ENCODE measurements around the gene EMILIN1.

EMILIN1 gene

DNA sequence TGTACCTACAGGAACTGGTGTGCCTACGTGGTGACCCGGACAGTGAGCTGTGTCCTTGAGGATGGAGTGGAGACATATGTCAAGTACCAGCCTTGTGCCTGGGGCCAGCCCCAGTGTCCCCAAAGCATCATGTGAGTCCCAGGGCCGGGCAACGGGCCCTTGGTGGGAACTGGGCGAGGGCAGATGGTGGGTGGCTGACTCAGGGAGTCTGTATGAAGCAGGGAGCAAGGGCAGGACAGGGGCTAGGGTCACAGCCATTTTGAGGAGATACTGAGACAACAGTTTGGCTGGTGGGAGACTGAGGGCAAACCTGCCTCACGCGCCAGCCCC is 1.7 kb downstream of the EMILIN1 start:
- DNase-seq (ENCODE audit: low read depth, low spot score) = no peak
- peak overlapping the region; percentile 93 for H3K9ac ChIP-seq (ENCODE audit: insufficient read length)

DNA sequence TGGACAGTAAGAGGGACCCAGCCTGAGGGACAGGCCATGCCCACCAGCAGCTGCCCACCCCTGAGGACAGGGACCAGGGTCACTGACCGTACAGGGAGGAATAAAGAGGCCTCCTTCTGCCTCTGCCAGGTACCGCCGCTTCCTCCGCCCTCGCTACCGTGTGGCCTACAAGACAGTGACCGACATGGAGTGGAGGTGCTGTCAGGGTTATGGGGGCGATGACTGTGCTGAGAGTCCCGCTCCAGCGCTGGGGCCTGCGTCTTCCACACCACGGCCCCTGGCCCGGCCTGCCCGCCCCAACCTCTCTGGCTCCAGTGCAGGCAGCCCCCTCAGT is 2.2 kb downstream of the EMILIN1 start:
- Histone ChIP-seq H3K36me3 (ENCODE audit: insufficient read depth, low read length) (peaks cover 17% of the 10 kb centered on the region; the same call in 1 of the 2 replicates), H3K27ac (peak overlapping the region; percentile 92), H3K4me3 (peak overlapping the region; percentile 86), H3K9me3 (ENCODE audit: low read depth, low read length) (no peaks in the 10 kb centered on the region), H3K9ac (ENCODE audit: insufficient read length) (peak overlapping the region; percentile 93)
- no peak for DNase-seq (ENCODE audit: low read depth, low spot score)
- TF ChIP-seq FOXP2 (optimal IDR thresholded peaks at IDR 0.05; ENCODE audit: control extremely low read depth, extremely low read length, insufficient read depth) = no peak
- TF ChIP-seq POLR2AphosphoS5 (IDR thresholded peaks at IDR 0.05; ENCODE audit: borderline replicate concordance, low read depth, low read length) = no peak
- no peak for TF ChIP-seq EZH2 (IDR thresholded peaks at IDR 0.05)

More for the DNA sequence above, 1.7 kb downstream of the EMILIN1 start:
- peak overlapping the region; percentile 92 for H3K27ac ChIP-seq
- H3K9me3 ChIP-seq (ENCODE audit: low read depth, low read length) = no peaks in the 10 kb centered on the region
- TF ChIP-seq FOXP2 (optimal IDR thresholded peaks at IDR 0.05; ENCODE audit: control extremely low read depth, extremely low read length, insufficient read depth) = no peak
- no peak for TF ChIP-seq EZH2 (IDR thresholded peaks at IDR 0.05)
- TF ChIP-seq POLR2AphosphoS5 (IDR thresholded peaks at IDR 0.05; ENCODE audit: borderline replicate concordance, low read depth, low read length) = no peak
- H3K4me3 ChIP-seq = peak overlapping the region; percentile 86
- H3K36me3 ChIP-seq (ENCODE audit: insufficient read depth, low read length) = peaks cover 17% of the 10 kb centered on the region; the same call in 1 of the 2 replicates

DNA sequence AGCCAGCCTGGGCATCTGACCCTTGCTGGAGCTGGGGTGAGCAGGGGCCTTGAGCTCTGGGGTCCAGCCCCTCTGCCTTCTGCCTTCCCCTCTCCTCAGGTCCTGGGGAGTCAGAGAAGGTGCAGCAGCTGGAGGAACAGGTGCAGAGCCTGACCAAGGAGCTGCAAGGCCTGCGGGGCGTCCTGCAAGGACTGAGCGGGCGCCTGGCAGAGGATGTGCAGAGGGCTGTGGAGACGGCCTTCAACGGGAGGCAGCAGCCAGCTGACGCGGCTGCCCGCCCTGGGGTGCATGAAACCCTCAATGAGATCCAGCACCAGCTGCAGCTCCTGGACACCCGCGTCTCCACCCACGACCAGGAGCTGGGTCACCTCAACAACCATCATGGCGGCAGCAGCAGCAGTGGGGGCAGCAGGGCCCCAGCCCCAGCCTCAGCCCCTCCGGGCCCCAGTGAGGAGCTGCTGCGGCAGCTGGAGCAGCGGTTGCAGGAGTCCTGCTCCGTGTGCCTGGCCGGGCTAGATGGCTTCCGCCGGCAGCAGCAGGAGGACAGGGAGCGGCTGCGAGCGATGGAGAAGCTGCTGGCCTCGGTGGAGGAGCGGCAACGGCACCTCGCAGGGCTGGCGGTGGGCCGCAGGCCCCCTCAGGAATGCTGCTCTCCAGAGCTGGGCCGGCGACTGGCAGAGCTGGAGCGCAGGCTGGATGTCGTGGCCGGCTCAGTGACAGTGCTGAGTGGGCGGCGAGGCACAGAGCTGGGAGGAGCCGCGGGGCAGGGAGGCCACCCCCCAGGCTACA is 3.8 kb downstream of the EMILIN1 start:
- no peak overlapping the region for H3K9ac ChIP-seq (ENCODE audit: insufficient read length)
- peaks cover 17% of the 10 kb centered on the region; the same call in 1 of the 2 replicates for H3K36me3 ChIP-seq (ENCODE audit: insufficient read depth, low read length)
- no peak overlapping the region; the same call in 1 of the 2 replicates for H3K4me3 ChIP-seq
- H3K9me3 ChIP-seq (ENCODE audit: low read depth, low read length) = no peaks in the 10 kb centered on the region
- peak overlapping the region; percentile 86; the same call in 1 of the 2 replicates for H3K27ac ChIP-seq
- no peak for DNase-seq (ENCODE audit: low read depth, low spot score)
- TF ChIP-seq POLR2AphosphoS5 (IDR thresholded peaks at IDR 0.05; ENCODE audit: borderline replicate concordance, low read depth, low read length) (no peak), EZH2 (IDR thresholded peaks at IDR 0.05) (no peak)

DNA sequence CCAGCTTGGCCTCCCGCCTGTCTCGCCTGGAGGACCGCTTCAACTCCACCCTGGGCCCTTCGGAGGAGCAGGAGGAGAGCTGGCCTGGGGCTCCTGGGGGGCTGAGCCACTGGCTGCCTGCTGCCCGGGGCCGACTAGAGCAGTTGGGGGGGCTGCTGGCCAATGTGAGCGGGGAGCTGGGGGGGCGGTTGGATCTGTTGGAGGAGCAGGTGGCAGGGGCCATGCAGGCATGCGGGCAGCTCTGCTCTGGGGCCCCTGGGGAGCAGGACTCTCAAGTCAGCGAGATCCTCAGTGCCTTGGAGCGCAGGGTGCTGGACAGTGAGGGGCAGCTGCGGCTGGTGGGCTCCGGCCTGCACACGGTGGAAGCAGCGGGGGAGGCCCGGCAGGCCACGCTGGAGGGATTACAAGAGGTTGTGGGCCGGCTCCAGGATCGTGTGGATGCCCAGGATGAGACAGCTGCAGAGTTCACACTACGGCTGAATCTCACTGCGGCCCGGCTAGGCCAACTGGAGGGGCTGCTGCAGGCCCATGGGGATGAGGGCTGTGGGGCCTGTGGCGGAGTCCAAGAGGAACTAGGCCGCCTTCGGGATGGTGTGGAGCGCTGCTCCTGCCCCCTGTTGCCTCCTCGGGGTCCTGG is 4.5 kb downstream of the EMILIN1 start:
- TF ChIP-seq FOXP2 (optimal IDR thresholded peaks at IDR 0.05; ENCODE audit: control extremely low read depth, extremely low read length, insufficient read depth) = no peak
- TF ChIP-seq EZH2 (IDR thresholded peaks at IDR 0.05) = no peak
- TF ChIP-seq POLR2AphosphoS5 (IDR thresholded peaks at IDR 0.05; ENCODE audit: borderline replicate concordance, low read depth, low read length) = no peak
- peaks cover 17% of the 10 kb centered on the region; the same call in 1 of the 2 replicates for H3K36me3 ChIP-seq (ENCODE audit: insufficient read depth, low read length)
- no peaks in the 10 kb centered on the region for H3K9me3 ChIP-seq (ENCODE audit: low read depth, low read length)
- H3K9ac ChIP-seq (ENCODE audit: insufficient read length) = no peak overlapping the region
- DNase-seq (ENCODE audit: low read depth, low spot score) = no peak
- H3K4me3 ChIP-seq = no peak overlapping the region
- no peak overlapping the region for H3K27ac ChIP-seq

DNA sequence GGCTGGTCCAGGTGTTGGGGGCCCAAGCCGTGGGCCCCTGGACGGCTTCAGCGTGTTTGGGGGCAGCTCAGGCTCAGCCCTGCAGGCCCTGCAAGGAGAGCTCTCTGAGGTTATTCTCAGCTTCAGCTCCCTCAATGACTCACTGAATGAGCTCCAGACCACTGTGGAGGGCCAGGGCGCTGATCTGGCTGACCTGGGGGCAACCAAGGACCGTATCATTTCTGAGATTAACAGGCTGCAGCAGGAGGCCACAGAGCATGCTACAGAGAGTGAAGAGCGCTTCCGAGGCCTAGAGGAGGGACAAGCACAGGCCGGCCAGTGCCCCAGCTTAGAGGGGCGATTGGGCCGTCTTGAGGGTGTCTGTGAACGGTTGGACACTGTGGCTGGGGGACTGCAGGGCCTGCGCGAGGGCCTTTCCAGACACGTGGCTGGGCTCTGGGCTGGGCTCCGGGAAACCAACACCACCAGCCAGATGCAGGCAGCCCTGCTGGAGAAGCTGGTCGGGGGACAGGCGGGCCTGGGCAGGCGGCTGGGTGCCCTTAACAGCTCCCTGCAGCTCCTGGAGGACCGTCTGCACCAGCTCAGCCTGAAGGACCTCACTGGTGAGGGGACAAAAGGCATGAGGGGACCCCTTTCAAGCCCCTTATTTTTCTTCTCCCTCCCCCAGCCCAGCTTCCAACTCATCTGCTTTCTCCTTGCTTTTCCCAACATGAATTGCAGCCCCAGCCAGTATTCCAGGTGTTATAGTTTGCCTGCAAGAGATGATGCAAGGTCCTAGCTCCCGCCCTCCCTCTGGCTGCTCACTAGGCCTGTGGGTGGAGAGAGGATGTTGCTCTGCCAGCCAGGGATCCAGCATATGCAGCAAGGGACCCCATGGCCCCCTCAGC is 5.2 kb downstream of the EMILIN1 start:
- no peak for DNase-seq (ENCODE audit: low read depth, low spot score)
- Histone ChIP-seq H3K36me3 (ENCODE audit: insufficient read depth, low read length) (peaks cover 17% of the 10 kb centered on the region; the same call in 1 of the 2 replicates), H3K9me3 (ENCODE audit: low read depth, low read length) (no peaks in the 10 kb centered on the region), H3K27ac (0 out of 2 replicates have a peak overlapping the region, but pooled peaks have one; percentile 8), H3K4me3 (no peak overlapping the region), H3K9ac (ENCODE audit: insufficient read length) (no peak overlapping the region)
- no peak for TF ChIP-seq POLR2AphosphoS5 (IDR thresholded peaks at IDR 0.05; ENCODE audit: borderline replicate concordance, low read depth, low read length)
- TF ChIP-seq EZH2 (IDR thresholded peaks at IDR 0.05) = no peak
- TF ChIP-seq FOXP2 (optimal IDR thresholded peaks at IDR 0.05; ENCODE audit: control extremely low read depth, extremely low read length, insufficient read depth) = no peak

DNA sequence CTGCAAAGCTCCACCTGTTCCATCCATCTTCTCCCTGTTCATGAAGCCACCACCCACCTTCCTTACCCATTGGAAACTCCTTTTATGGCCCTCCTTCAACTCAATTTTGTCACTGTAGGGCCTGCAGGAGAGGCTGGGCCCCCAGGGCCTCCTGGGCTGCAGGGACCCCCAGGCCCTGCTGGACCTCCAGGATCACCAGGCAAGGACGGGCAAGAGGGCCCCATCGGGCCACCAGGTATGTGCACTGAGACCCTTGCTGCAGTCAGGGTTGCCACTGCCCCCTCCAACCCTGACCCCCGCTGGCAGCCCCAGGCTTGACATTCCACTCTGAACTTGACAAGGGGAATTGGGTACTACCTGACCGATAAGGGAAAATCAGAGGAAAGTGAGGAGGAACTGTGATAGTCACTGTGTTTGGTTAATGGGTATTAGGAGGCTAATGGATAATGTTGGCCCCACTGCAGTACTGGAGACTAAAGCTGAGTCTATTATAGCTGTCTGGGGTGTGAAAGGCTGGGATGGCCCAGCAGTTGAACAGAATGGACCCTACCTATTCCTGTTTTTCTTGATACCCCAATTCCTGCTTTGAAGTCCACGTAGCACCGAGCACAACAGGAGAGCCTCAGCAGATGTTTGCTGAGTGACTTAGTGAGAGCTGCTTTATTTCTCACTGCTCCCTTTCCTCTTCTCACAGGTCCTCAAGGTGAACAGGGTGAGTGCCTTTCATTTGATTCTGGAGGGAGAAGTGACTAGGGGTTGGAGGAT is 6.1 kb downstream of the EMILIN1 start:
- no peak for DNase-seq (ENCODE audit: low read depth, low spot score)
- Histone ChIP-seq H3K27ac (no peak overlapping the region), H3K36me3 (ENCODE audit: insufficient read depth, low read length) (peaks cover 17% of the 10 kb centered on the region; the same call in 1 of the 2 replicates), H3K9me3 (ENCODE audit: low read depth, low read length) (no peaks in the 10 kb centered on the region), H3K9ac (ENCODE audit: insufficient read length) (no peak overlapping the region), H3K4me3 (no peak overlapping the region)
- no peak for TF ChIP-seq FOXP2 (optimal IDR thresholded peaks at IDR 0.05; ENCODE audit: control extremely low read depth, extremely low read length, insufficient read depth)
- TF ChIP-seq EZH2 (IDR thresholded peaks at IDR 0.05) = no peak
- no peak for TF ChIP-seq POLR2AphosphoS5 (IDR thresholded peaks at IDR 0.05; ENCODE audit: borderline replicate concordance, low read depth, low read length)

DNA sequence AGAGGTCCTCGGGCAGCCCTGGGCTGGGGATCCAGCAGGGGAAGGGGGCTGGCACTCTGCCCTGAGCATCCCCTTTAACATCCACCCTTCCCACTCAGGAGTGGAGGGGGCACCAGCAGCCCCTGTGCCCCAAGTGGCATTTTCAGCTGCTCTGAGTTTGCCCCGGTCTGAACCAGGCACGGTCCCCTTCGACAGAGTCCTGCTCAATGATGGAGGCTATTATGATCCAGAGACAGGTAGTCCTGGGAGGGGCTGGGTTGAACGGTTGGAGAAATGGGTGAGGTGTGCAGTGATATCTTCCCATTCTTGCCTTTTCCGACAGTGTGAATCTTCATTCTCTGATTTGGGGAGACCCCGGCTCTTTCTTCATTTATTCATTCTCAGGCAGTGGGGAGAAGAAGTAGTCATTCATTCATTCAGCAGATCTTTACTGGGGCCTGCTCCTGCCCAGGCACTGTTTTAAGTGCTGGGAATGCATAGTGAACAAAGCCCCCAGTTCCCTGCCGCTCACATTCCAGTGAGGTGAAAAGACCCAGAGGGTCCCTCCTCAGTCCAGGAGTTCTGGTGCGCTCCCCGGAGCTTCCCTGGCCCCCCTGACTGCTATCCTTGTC is 6.8 kb downstream of the EMILIN1 start:
- DNase-seq (ENCODE audit: low read depth, low spot score) = no peak
- Histone ChIP-seq H3K4me3 (peak overlapping the region; percentile 82; the same call in 1 of the 2 replicates), H3K9ac (ENCODE audit: insufficient read length) (peak overlapping the region; percentile 91), H3K9me3 (ENCODE audit: low read depth, low read length) (no peaks in the 10 kb centered on the region), H3K36me3 (ENCODE audit: insufficient read depth, low read length) (peaks cover 17% of the 10 kb centered on the region; the same call in 1 of the 2 replicates), H3K27ac (no peak overlapping the region)
- TF ChIP-seq EZH2 (IDR thresholded peaks at IDR 0.05) (no peak), FOXP2 (optimal IDR thresholded peaks at IDR 0.05; ENCODE audit: control extremely low read depth, extremely low read length, insufficient read depth) (no peak), POLR2AphosphoS5 (IDR thresholded peaks at IDR 0.05; ENCODE audit: borderline replicate concordance, low read depth, low read length) (no peak)
